Mucosa of rectum (tissue), 2 donors: Measurements from ENCODE around the gene HASPIN.

Experiments
- H3K27ac ChIP-seq, 2 donors: one replicate each; pipeline ENCODE4 v1.7.0; 2013; ENCODE audit warnings: inconsistent platforms in 2 of 2, low read depth in 2 of 2, low read length in 2 of 2
- H3K27me3 ChIP-seq, 2 donors: one replicate each; pipeline ENCODE4 v1.7.0; 2013; ENCODE audit warnings: low read length in 2 of 2; ENCODE audit not compliant: control insufficient read depth in 2 of 2, insufficient read depth in 2 of 2
- H3K36me3 ChIP-seq, 2 donors: one replicate each; pipeline ENCODE4 v1.7.0; 2013; ENCODE audit warnings: low read length in 2 of 2; ENCODE audit not compliant: control insufficient read depth in 2 of 2, insufficient read depth in 2 of 2
- H3K4me1 ChIP-seq, 2 donors: one replicate each; pipeline ENCODE4 v1.7.0; 2013; ENCODE audit warnings: low read length in 2 of 2, mild to moderate bottlenecking in 1 of 2; ENCODE audit not compliant: control insufficient read depth in 2 of 2, insufficient read depth in 2 of 2
- H3K4me3 ChIP-seq, 2 donors: one replicate each; pipeline ENCODE4 v1.7.0; 2013; ENCODE audit warnings: low read length in 2 of 2
- H3K9ac ChIP-seq, 2 donors: one replicate each; pipeline ENCODE4 v1.7.0; 2013; ENCODE audit warnings: low read length in 2 of 2, low read depth in 1 of 2, mild to moderate bottlenecking in 1 of 2
- H3K9me3 ChIP-seq, 2 donors: one replicate each; pipeline ENCODE4 v1.7.0; 2013; ENCODE audit warnings: low read length in 2 of 2; ENCODE audit not compliant: control insufficient read depth in 2 of 2
- donor health status: healthy.
- donor health status: Normal muscosa, but diverticular disease.

Gene HASPIN

GRCh38 chr17:3761036-3761917, 37.6 kb downstream of the HASPIN start:
- peaks cover 0 to 2% of the 10 kb centered on the region in 2 donors for H3K4me1 ChIP-seq
- H3K27me3 ChIP-seq, result no peaks in the 10 kb centered on the region
- H3K27ac ChIP-seq, result no peak overlapping the region
- H3K9me3 ChIP-seq, result peaks cover 0 to 4% of the 10 kb centered on the region in 2 donors
- no peak overlapping the region for H3K9ac ChIP-seq
- H3K4me3 ChIP-seq, result no peak overlapping the region
- H3K36me3 ChIP-seq, result no peaks in the 10 kb centered on the region

DNA sequence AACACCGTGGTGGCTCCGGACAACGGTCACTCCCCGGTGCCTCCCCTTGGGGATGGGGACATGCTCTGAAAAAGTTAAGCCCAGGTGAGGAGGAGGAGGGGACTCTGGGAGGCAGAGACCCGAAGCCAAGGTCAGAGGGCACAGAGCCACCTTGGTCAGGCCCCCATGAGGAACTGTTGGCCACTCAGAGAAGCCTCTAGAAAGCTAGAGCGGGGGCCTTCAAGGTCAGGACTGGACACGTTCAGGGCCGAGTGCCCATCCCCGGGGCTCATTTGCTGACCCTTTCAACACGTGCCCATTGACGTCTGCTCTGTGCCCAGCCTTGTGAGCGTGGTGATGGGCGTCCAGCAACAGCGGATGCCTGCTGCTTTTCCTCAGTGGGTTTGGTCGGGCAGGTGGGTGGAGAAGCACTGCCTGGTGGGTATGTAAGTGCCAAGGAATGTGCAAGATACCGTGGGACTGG, 38.2 kb downstream of the HASPIN start:
- no peak overlapping the region for H3K9ac ChIP-seq
- no peaks in the 10 kb centered on the region for H3K36me3 ChIP-seq
- H3K27ac ChIP-seq, result no peak overlapping the region
- no peak overlapping the region for H3K4me3 ChIP-seq
- H3K9me3 ChIP-seq, result peaks cover 0 to 4% of the 10 kb centered on the region in 2 donors
- no peaks in the 10 kb centered on the region for H3K27me3 ChIP-seq
- peaks cover 0 to 2% of the 10 kb centered on the region in 2 donors for H3K4me1 ChIP-seq

- Histone ChIP-seq H3K9ac (peak overlapping the region in 1 of 2 donors; percentile 12), H3K36me3 (no peaks in the 10 kb centered on the region), H3K27ac (peak overlapping the region in 1 of 2 donors; percentile 32), H3K27me3 (no peaks in the 10 kb centered on the region), H3K4me3 (peak overlapping the region in 1 of 2 donors; percentile 15), H3K9me3 (peaks cover 0 to 4% of the 10 kb centered on the region in 2 donors), H3K4me1 (peaks cover 0 to 2% of the 10 kb centered on the region in 2 donors)
Observed at GRCh38 chr17:3762922-3763776, 39.4 kb downstream of the HASPIN start.

DNA sequence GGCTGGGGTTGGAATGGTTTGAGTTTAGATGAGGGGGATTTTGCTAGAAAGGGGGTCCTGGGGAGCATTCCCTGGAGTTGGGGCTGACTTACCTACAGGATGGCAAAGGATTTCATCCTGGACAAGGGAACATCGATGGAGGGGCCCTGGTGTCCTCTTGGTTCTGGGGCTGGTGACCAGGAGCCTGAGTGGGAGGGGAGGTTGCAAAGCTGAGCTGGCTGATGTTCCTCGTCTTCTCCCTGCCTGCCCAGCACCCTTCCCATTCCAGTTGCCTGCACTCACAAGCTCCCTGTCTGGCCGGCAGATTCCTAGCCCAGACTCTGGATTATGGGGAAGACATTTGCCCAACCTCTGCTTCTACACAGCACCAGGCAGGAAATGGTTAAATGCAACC, 40.1 kb downstream of the HASPIN start:
- Histone ChIP-seq H3K9ac (peak overlapping the region in 1 of 2 donors; percentile 12), H3K4me1 (peaks cover 0 to 2% of the 10 kb centered on the region in 2 donors), H3K27me3 (no peaks in the 10 kb centered on the region), H3K4me3 (peak overlapping the region in 1 of 2 donors; percentile 15), H3K27ac (peak overlapping the region in 1 of 2 donors; percentile 32), H3K9me3 (peaks cover 0 to 4% of the 10 kb centered on the region in 2 donors), H3K36me3 (no peaks in the 10 kb centered on the region)

- H3K36me3 ChIP-seq, result no peaks in the 10 kb centered on the region
- no peak overlapping the region for H3K4me3 ChIP-seq
- no peaks in the 10 kb centered on the region for H3K9me3 ChIP-seq
- no peaks in the 10 kb centered on the region for H3K27me3 ChIP-seq
- H3K9ac ChIP-seq, result no peak overlapping the region
- peaks cover 0 to 2% of the 10 kb centered on the region in 2 donors for H3K4me1 ChIP-seq
- H3K27ac ChIP-seq, result peak overlapping the region in 1 of 2 donors; percentile 48
Observed at GRCh38 chr17:3765981-3766380, 42.3 kb downstream of the HASPIN start.

- peaks cover 0 to 2% of the 10 kb centered on the region in 2 donors for H3K4me1 ChIP-seq
- no peaks in the 10 kb centered on the region for H3K9me3 ChIP-seq
- no peak overlapping the region for H3K27ac ChIP-seq
- no peaks in the 10 kb centered on the region for H3K36me3 ChIP-seq
- H3K9ac ChIP-seq, result no peak overlapping the region
- no peak overlapping the region for H3K4me3 ChIP-seq
- no peaks in the 10 kb centered on the region for H3K27me3 ChIP-seq
Observed at GRCh38 chr17:3766779-3767178, 43.1 kb downstream of the HASPIN start.

GRCh38 chr17:3768341-3768740, 44.6 kb downstream of the HASPIN start:
- no peaks in the 10 kb centered on the region for H3K4me1 ChIP-seq
- H3K4me3 ChIP-seq, result no peak overlapping the region
- no peak overlapping the region for H3K9ac ChIP-seq
- no peaks in the 10 kb centered on the region for H3K9me3 ChIP-seq
- H3K27me3 ChIP-seq, result no peaks in the 10 kb centered on the region
- no peaks in the 10 kb centered on the region for H3K36me3 ChIP-seq
- H3K27ac ChIP-seq, result no peak overlapping the region

GRCh38 chr17:3768769-3769168, 45.1 kb downstream of the HASPIN start:
- Histone ChIP-seq H3K27me3 (no peaks in the 10 kb centered on the region), H3K27ac (no peak overlapping the region), H3K9me3 (no peaks in the 10 kb centered on the region), H3K4me1 (no peaks in the 10 kb centered on the region), H3K36me3 (no peaks in the 10 kb centered on the region), H3K9ac (no peak overlapping the region), H3K4me3 (no peak overlapping the region)

- Histone ChIP-seq H3K27me3 (no peaks in the 10 kb centered on the region), H3K27ac (no peak overlapping the region), H3K4me1 (no peaks in the 10 kb centered on the region), H3K9ac (no peak overlapping the region), H3K4me3 (no peak overlapping the region), H3K9me3 (no peaks in the 10 kb centered on the region), H3K36me3 (no peaks in the 10 kb centered on the region)
Observed at GRCh38 chr17:3770466-3770865, 46.8 kb downstream of the HASPIN start.

- Histone ChIP-seq H3K27me3 (no peaks in the 10 kb centered on the region), H3K27ac (no peak overlapping the region), H3K4me3 (no peak overlapping the region), H3K4me1 (no peaks in the 10 kb centered on the region), H3K36me3 (no peaks in the 10 kb centered on the region), H3K9me3 (no peaks in the 10 kb centered on the region), H3K9ac (no peak overlapping the region)
Observed at GRCh38 chr17:3771140-3771539, 47.4 kb downstream of the HASPIN start.
